ENCODE results near the gene FCGR2B.
"Not testable (repeated sequence)": the region's sequence is repeated elsewhere in the genome, so short reads cannot be mapped to it uniquely, and the experiment has no call there.

DNA sequence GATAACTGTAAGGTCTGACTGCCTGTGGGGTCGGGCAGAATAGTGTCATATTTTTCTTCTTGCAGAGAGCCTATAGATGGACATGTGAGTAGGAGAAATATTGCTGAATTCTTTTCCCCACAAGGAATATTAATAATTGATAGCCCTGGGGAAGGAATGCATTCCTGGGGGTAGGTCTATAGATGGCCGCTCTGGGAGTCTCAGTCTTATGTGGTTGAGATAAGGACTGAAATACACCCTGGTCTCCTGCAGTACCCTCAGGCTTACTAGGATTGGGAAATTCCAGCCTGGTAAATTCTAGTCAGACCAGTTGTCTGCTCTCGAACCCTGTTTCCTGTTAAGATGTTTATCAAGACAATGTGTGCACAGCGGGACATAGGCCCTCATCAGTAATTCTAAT, 44.4 kb upstream of the FCGR2B start:
- TF ChIP-seq, protein P1, sequence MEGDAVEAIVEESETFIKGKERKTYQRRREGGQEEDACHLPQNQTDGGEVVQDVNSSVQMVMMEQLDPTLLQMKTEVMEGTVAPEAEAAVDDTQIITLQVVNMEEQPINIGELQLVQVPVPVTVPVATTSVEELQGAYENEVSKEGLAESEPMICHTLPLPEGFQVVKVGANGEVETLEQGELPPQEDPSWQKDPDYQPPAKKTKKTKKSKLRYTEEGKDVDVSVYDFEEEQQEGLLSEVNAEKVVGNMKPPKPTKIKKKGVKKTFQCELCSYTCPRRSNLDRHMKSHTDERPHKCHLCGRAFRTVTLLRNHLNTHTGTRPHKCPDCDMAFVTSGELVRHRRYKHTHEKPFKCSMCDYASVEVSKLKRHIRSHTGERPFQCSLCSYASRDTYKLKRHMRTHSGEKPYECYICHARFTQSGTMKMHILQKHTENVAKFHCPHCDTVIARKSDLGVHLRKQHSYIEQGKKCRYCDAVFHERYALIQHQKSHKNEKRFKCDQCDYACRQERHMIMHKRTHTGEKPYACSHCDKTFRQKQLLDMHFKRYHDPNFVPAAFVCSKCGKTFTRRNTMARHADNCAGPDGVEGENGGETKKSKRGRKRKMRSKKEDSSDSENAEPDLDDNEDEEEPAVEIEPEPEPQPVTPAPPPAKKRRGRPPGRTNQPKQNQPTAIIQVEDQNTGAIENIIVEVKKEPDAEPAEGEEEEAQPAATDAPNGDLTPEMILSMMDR (IDR thresholded peaks at IDR 0.05; ENCODE audit: low read depth, low read length), result not testable (repeated sequence)
- not testable (repeated sequence) for TF ChIP-seq POLR2A (IDR thresholded peaks at IDR 0.05; ENCODE audit: extremely low read depth, insufficient read length)
- TF ChIP-seq, protein P2, sequence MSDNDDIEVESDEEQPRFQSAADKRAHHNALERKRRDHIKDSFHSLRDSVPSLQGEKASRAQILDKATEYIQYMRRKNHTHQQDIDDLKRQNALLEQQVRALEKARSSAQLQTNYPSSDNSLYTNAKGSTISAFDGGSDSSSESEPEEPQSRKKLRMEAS (IDR thresholded peaks at IDR 0.05; ENCODE audit: low read depth, low read length), result not testable (repeated sequence)

Measured in NB4 (cell line).